Ishikawa (cell line): ENCODE measurements around the gene FADS3.

Experiments
- CEBPB ChIP-seq: IDR thresholded peaks from 2 replicates; pipeline ENCODE4 v1.6.1; 2012
- CREB1 ChIP-seq: IDR thresholded peaks from 2 replicates; pipeline ENCODE4 v1.6.1; 2012; ENCODE audit warnings: low read depth
- EGR1 ChIP-seq: IDR thresholded peaks from 2 replicates; pipeline ENCODE4 v1.6.1; 2012
- EP300 ChIP-seq: IDR thresholded peaks from 2 replicates; pipeline ENCODE4 v1.6.1; 2012; ENCODE audit warnings: borderline replicate concordance
- FOXM1 ChIP-seq: IDR thresholded peaks from 2 replicates; pipeline ENCODE4 v1.6.1; 2012; ENCODE audit warnings: low read depth, borderline replicate concordance
- NFIC ChIP-seq: IDR thresholded peaks from 2 replicates; pipeline ENCODE4 v1.6.1; 2012
- RAD21 ChIP-seq: IDR thresholded peaks from 2 replicates; pipeline ENCODE4 v1.6.1; 2012; ENCODE audit warnings: low read depth
- TAF1 ChIP-seq: IDR thresholded peaks from 2 replicates; pipeline ENCODE4 v1.6.1; 2012; ENCODE audit warnings: low read depth, mild to moderate bottlenecking
- TCF12 ChIP-seq: IDR thresholded peaks from 2 replicates; pipeline ENCODE4 v1.6.1; 2012; ENCODE audit warnings: low read depth
- TEAD4 ChIP-seq: IDR thresholded peaks from 2 replicates; pipeline ENCODE4 v1.6.1; 2012
- USF1 ChIP-seq: IDR thresholded peaks from 2 replicates; pipeline ENCODE4 v1.6.1; 2012
- YY1 ChIP-seq: IDR thresholded peaks from 2 replicates; pipeline ENCODE4 v1.6.1; 2012; ENCODE audit warnings: low read depth
- ZBTB7A ChIP-seq: IDR thresholded peaks from 2 replicates; pipeline ENCODE4 v1.6.1; 2012; ENCODE audit warnings: low read depth
- TF ChIP-seq, protein P1 (sequence below): IDR thresholded peaks from 2 replicates; pipeline ENCODE4 v1.6.1; 2012; ENCODE audit warnings: low read depth, mild to moderate bottlenecking
- TF ChIP-seq, protein P2 (sequence below): IDR thresholded peaks from 2 replicates; pipeline ENCODE4 v1.6.1; 2012

Gene FADS3

DNA sequence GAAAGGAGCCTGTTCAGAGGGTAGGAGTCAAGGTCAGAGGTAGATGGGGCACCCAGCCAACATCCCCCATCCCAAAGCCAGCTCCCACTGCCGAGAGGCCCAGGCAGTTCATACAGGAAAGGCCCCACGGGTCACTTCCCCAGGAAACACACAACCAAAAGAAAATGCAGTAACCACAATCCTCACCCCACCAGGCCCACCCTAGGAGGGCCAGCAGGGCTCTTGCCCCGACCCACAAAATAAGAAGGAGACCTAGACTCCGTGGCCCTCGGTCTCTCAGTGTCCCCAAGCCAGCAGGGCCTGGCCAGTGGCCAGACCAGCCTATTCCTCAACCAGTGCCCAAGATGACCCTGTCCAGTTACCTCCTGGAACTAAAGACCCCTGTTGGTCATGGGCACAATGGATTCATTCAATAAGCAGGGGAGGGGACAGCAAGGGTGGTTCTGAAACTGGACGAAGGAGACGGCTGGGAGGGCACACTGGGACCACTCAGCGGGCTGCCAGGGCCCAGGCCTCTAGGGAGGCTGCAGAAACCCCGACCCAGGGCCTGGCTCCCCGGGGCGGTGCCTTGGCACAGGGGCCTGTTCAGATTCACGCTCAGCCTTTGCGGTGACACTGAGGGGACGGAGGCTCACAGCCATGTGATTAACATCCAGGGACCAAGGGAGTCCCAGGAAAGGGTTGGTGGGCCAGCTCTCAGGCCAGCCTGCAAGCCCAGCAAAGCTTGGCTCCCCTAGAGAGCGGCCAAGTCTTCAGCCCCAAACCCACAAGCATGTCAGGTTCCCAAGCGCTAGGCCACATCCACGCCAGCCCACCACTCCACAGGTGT is 20.6 kb upstream of the FADS3 start:
- TF ChIP-seq CREB1 (no peak), NFIC (no peak), TCF12 (no peak), TEAD4 (no peak), EP300 (no peak), ZBTB7A (no peak), FOXM1 (no peak), CEBPB (no peak)
- TF ChIP-seq, protein P1, sequence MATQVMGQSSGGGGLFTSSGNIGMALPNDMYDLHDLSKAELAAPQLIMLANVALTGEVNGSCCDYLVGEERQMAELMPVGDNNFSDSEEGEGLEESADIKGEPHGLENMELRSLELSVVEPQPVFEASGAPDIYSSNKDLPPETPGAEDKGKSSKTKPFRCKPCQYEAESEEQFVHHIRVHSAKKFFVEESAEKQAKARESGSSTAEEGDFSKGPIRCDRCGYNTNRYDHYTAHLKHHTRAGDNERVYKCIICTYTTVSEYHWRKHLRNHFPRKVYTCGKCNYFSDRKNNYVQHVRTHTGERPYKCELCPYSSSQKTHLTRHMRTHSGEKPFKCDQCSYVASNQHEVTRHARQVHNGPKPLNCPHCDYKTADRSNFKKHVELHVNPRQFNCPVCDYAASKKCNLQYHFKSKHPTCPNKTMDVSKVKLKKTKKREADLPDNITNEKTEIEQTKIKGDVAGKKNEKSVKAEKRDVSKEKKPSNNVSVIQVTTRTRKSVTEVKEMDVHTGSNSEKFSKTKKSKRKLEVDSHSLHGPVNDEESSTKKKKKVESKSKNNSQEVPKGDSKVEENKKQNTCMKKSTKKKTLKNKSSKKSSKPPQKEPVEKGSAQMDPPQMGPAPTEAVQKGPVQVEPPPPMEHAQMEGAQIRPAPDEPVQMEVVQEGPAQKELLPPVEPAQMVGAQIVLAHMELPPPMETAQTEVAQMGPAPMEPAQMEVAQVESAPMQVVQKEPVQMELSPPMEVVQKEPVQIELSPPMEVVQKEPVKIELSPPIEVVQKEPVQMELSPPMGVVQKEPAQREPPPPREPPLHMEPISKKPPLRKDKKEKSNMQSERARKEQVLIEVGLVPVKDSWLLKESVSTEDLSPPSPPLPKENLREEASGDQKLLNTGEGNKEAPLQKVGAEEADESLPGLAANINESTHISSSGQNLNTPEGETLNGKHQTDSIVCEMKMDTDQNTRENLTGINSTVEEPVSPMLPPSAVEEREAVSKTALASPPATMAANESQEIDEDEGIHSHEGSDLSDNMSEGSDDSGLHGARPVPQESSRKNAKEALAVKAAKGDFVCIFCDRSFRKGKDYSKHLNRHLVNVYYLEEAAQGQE = no peak

DNA sequence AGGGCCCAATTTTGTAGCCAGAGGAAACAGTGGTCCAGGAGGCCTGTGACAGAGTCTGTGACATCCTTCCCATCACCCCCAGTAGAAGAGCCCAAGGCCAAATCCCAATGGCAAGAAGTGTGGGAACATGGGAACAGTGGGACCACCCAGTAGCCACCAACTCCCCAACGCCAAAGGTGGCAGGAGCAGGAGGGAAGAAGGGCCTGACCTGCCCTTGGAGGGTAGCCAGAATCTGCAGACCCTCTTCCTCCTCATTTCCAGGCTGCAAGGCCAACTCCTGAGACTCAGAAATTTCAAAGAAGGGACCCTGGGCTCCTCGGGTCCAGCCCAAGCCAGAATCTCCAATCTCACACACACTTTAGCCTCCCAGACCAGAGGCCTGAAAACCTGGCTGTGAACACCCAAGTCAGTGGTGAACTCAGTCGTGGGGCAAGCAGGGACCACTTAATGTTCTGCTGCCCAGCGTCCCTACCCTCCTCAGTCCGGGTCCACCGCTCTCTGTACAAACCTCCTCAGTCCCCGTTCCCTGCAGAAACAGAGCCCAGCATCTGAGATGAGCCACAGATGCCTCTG is 19.9 kb upstream of the FADS3 start:
- TF ChIP-seq, protein P1 = no peak
- TF ChIP-seq EP300 (no peak), USF1 (no peak), TEAD4 (no peak), ZBTB7A (no peak), NFIC (no peak), RAD21 (no peak), CREB1 (no peak), FOXM1 (no peak), TCF12 (no peak)

DNA sequence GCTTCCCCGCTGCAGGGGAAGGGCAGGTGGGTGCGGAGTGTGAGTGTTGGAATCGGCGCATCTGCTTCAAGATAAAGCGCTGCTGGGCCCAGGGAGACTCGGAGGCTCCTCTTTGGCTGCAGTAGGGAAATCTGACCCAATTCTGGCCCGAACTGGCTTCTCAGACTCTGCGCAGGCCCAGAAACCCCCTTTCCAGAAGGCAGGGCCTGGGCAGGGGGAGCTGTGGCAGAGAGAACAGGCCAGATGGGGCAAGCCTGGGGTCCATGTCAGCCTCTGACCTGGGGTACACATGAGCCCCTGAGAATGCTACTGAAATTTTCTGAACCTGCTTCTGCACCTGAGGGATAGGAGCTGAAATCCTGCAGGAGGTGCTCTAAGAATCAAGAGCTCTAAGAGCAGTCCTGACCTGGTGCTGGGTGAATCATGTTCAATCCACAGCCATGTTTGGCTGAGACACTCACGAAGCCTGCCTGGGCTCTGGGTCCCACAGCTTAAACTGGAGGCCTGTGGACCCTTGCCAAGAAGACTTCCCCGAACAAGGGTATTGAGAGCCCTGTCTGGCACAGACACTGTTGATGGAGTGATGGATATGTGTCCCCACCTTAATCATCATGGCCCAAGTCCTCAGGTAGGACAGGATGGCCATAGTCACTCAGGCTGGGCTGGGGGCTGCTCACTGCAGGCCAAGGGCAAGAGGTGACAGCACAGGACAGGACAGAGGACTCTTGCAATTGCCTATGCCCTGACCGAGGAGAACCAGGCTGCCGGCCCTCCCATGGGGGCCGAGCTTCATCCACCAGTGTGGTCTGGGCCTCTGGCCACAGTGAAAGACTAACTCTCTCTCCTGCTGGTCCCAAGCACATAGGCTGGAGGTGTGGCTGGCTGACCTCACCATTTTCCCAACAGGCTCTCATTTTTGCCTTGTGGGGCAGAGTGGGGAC is 19.1 kb upstream of the FADS3 start:
- no peak for TF ChIP-seq EP300

DNA sequence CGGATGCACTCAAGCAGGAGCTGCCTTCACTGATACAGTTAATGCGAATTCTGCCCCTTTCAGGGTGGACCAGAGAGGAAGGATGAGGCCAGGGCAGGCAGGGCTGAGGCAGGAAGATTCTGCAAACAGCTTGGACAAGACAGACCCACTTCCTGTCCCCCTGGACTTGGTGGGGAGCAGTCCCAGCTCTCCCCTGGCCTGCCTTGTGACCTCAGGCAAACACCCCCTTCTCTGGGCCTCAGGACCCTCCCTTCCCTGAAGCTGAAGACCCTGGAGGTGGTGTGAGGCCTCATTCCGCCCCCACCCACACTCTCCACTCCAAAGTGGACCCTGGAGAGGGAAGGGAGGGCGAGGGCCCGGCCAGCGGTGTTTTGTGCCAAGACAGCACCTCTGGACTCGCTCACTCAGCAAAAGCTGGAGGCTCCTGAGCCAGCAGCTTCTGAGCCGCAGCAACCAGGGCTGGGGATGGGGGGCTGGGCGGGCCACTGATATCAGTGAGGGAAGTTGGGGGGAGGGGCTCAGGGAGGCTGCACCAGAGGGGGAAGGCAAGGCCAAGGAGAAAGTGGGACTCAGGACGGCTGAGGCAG is 17.5 kb upstream of the FADS3 start:
- no peak for TF ChIP-seq RAD21
- no peak for TF ChIP-seq TCF12
- no peak for TF ChIP-seq EP300
- no peak for TF ChIP-seq TAF1
- TF ChIP-seq NFIC = no peak
- no peak for TF ChIP-seq ZBTB7A
- no peak for TF ChIP-seq USF1
- no peak for TF ChIP-seq FOXM1
- TF ChIP-seq CREB1 = no peak
- TF ChIP-seq, protein P1 = no peak
- TF ChIP-seq TEAD4 = no peak
- TF ChIP-seq CEBPB = no peak
- TF ChIP-seq YY1 = no peak
- TF ChIP-seq, protein P2, sequence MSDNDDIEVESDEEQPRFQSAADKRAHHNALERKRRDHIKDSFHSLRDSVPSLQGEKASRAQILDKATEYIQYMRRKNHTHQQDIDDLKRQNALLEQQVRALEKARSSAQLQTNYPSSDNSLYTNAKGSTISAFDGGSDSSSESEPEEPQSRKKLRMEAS = no peak
- TF ChIP-seq EGR1 = no peak
